Upper lobe of left lung (tissue), 6 donors: ENCODE results near the gene CDCA5. TPM values are rescaled to one million over a fixed set of nuclear protein-coding genes. Genes with fewer than 3 reads are reported as not detected.

ENCODE experiments used
- ATAC-seq, 2 donors: fragments of 200-7000 bp; cut with Tn5 transposase; one replicate each; pipeline ENCODE4 v1.9.1; 2022; ENCODE audit warnings: mild to moderate bottlenecking in 2 of 2, moderate library complexity in 2 of 2; ENCODE audit not compliant: low FRiP score in 2 of 2
- DNase-seq, 2 donors: peaks; one replicate each; pipeline ENCODE4 v3.0.0-alpha.2; 2019 to 2020
- H3K27ac ChIP-seq, 4 donors: fragments of 200-600 bp; sonication (generic); one replicate each; pipeline ENCODE4 v1.5.1; 2016 to 2019
- H3K27me3 ChIP-seq, 4 donors: fragments of 200-600 bp; sonication (generic); one replicate each; pipeline ENCODE4 v1.5.1; 2017 to 2019
- H3K36me3 ChIP-seq, 4 donors: fragments of 200-600 bp; sonication (generic); one replicate each; pipeline ENCODE4 v1.5.1; 2016 to 2019
- H3K4me1 ChIP-seq, 4 donors: fragments of 200-600 bp; sonication (generic); one replicate each; pipeline ENCODE4 v1.5.1; 2018 to 2019
- H3K4me3 ChIP-seq, 4 donors: fragments of 200-600 bp; sonication (generic); one replicate each; pipeline ENCODE4 v1.5.1; 2017 to 2019; ENCODE audit warnings: mild to moderate bottlenecking in 2 of 4, moderate library complexity in 1 of 4
- H3K9me3 ChIP-seq, 4 donors: fragments of 200-600 bp; sonication (generic); one replicate each; pipeline ENCODE4 v1.5.1; 2018 to 2019
- EP300 ChIP-seq, 4 donors: sonication (generic); formaldehyde crosslinking; IDR thresholded peaks; one replicate each; pipeline ENCODE4 v1.5.1; 2017; ENCODE audit warnings: antibody characterized with exemption in 4 of 4, control low read depth in 2 of 4
- POLR2A ChIP-seq, 4 donors: fragments of 450-650 bp; IDR thresholded peaks; one replicate each; pipeline ENCODE4 v1.5.1; 2016 to 2017; ENCODE audit warnings: antibody characterized with exemption in 4 of 4, mild to moderate bottlenecking in 2 of 4
- POLR2AphosphoS5 ChIP-seq, 2 donors: sonication (generic); formaldehyde crosslinking; IDR thresholded peaks; one replicate each; pipeline ENCODE4 v1.5.1; 2017; ENCODE audit warnings: antibody characterized with exemption in 2 of 2
- WGBS, 2 donors: methylation state at CpG; one replicate each; pipeline ENCODE4 v1.1.5; 2017 to 2018; 5-methylcytosine and 5-hydroxymethylcytosine counted together
- total RNA-seq, 6 donors: library from RNA; depleted of rRNA in 4 of 6; stranded (reverse); fragments of >200 nt in 4 of 6; gene quantifications; one replicate each; pipeline versions ENCODE4 v1.1.0 to v1.2.1, GENCODE V29; 2016 to 2021
- TF ChIP-seq, protein P1 (sequence below), 6 experiments: fragments of 450-650 bp in 4 of 6; fragments of 200-600 bp in 2 of 6; sonication (generic) in 2 of 6; IDR thresholded peaks; one replicate each; pipeline ENCODE4 v1.5.1; 2016 to 2019; ENCODE audit warnings: antibody characterized with exemption in 6 of 6
- donor health status: DM: no; HTN: no; CAD: no; lungs with moderate emphysema.
- donor health status: DM: no; HTN: yes; CAD: no; lungs with severe emphysema.

CDCA5 gene
- total RNA-seq, 6 donors from 2014 or later, result 1.0 to 4.4 (median 1.8) TPM

DNA sequence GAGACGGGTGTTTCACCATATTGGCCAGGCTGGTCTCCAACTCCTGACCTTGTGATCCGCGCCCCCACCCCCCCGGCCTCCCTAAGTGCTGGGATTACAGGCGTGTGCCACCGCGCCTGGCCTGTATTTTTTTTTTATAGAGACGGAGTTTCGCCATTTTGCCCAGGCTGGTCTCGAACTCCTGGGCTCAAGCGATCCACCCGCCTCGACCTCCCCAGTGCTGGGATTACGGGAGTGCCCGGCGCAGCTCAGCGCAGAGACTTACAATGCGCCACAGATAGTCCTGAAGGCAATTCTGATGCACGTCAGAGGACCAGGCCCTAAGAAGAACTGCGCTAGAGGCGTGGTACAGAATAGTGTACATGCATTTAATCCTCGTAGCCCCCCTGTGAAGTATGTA, 11.6 kb upstream of the CDCA5 start:
- Histone ChIP-seq H3K27me3 (no peaks in the 10 kb centered on the region), H3K27ac (peak overlapping the region in 3 of 4 donors; percentile 88 to 93 (median 89)), H3K36me3 (peaks cover 0 to 14% (median 3%) of the 10 kb centered on the region in 4 donors), H3K4me1 (peaks cover 14 to 22% (median 16%) of the 10 kb centered on the region in 4 donors), H3K4me3 (peak overlapping the region in 3 of 4 donors; percentile 78 to 86 (median 79)), H3K9me3 (peaks cover 0 to 4% (median 0%) of the 10 kb centered on the region in 4 donors)
- ATAC-seq, result no peak
- 78 to 80% methylated on average over 22 of the region's 22 CpGs for WGBS, 2 donors
- no peak for TF ChIP-seq EP300 (IDR thresholded peaks at IDR 0.05)
- TF ChIP-seq POLR2A (IDR thresholded peaks at IDR 0.05), result no peak
- TF ChIP-seq POLR2AphosphoS5 (IDR thresholded peaks at IDR 0.05), result no peak
- TF ChIP-seq, protein P1, sequence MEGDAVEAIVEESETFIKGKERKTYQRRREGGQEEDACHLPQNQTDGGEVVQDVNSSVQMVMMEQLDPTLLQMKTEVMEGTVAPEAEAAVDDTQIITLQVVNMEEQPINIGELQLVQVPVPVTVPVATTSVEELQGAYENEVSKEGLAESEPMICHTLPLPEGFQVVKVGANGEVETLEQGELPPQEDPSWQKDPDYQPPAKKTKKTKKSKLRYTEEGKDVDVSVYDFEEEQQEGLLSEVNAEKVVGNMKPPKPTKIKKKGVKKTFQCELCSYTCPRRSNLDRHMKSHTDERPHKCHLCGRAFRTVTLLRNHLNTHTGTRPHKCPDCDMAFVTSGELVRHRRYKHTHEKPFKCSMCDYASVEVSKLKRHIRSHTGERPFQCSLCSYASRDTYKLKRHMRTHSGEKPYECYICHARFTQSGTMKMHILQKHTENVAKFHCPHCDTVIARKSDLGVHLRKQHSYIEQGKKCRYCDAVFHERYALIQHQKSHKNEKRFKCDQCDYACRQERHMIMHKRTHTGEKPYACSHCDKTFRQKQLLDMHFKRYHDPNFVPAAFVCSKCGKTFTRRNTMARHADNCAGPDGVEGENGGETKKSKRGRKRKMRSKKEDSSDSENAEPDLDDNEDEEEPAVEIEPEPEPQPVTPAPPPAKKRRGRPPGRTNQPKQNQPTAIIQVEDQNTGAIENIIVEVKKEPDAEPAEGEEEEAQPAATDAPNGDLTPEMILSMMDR (IDR thresholded peaks at IDR 0.05), result no peak
- peak in 1 of 2 donors; percentile 58 for DNase-seq

DNA sequence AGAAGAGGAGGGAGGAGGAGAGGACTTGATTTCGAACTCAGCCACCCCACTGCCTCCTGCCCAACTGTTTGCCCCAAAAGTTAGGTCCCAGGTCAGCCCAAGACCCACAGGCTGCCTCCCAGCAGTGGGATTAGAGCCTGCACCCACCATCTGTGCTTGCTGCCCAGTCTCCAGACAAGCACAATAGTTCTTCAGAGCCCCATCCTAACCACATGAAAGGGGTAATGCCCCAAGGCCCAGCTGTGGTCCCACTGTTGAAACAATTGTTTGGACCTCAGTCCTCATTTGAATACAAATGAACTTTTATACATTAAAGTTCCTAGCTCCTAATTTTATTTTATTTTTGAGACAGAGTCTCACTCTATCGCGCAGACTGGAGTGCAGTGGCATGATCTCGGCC, 6.8 kb upstream of the CDCA5 start:
- no peak for TF ChIP-seq POLR2AphosphoS5 (IDR thresholded peaks at IDR 0.05)
- TF ChIP-seq, protein P1 (IDR thresholded peaks at IDR 0.05), result no peak
- no peak for TF ChIP-seq POLR2A (IDR thresholded peaks at IDR 0.05)
- TF ChIP-seq EP300 (IDR thresholded peaks at IDR 0.05), result no peak
- no peaks in the 10 kb centered on the region for H3K9me3 ChIP-seq
- no peak overlapping the region for H3K4me3 ChIP-seq
- no peak for ATAC-seq
- no peak overlapping the region for H3K27ac ChIP-seq
- peaks cover 2 to 5% (median 2%) of the 10 kb centered on the region in 4 donors for H3K4me1 ChIP-seq
- WGBS, 2 donors, result 90 to 99% methylated on average over 4 of the region's 4 CpGs
- H3K27me3 ChIP-seq, result no peaks in the 10 kb centered on the region
- peaks cover 8 to 40% (median 33%) of the 10 kb centered on the region in 4 donors for H3K36me3 ChIP-seq
- no peak for DNase-seq

DNA sequence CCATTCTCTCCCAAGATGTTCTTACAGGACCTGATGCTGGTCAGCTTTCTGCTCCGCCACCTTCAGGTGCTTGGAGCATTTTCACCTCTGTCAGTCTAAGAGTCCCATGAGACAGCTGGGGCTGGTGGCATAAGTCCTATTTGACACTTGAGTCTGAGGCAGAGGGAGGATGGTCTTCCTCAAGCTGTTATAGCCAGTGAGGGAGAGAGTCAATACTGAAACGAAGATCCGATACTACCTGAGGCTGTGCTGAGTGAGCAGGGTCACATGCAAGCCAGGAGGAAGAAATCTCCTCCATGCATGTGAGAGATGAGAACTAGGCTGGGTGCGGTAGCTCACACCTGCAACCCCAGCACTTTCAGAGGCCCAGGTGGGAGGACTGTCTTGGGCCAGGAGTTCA, 5.8 kb upstream of the CDCA5 start:
- TF ChIP-seq POLR2AphosphoS5 (IDR thresholded peaks at IDR 0.05), result no peak
- no peak for TF ChIP-seq EP300 (IDR thresholded peaks at IDR 0.05)
- TF ChIP-seq, protein P1 (IDR thresholded peaks at IDR 0.05), result no peak
- TF ChIP-seq POLR2A (IDR thresholded peaks at IDR 0.05), result no peak
- no peaks in the 10 kb centered on the region for H3K9me3 ChIP-seq
- peaks cover 8 to 11% (median 11%) of the 10 kb centered on the region in 4 donors for H3K4me1 ChIP-seq
- no peaks in the 10 kb centered on the region for H3K27me3 ChIP-seq
- H3K27ac ChIP-seq, result no peak overlapping the region
- H3K4me3 ChIP-seq, result no peak overlapping the region
- no peak for ATAC-seq
- 88 to 94% methylated on average over 4 of the region's 4 CpGs for WGBS, 2 donors
- no peak for DNase-seq
- peaks cover 8 to 46% (median 33%) of the 10 kb centered on the region in 4 donors for H3K36me3 ChIP-seq

DNA sequence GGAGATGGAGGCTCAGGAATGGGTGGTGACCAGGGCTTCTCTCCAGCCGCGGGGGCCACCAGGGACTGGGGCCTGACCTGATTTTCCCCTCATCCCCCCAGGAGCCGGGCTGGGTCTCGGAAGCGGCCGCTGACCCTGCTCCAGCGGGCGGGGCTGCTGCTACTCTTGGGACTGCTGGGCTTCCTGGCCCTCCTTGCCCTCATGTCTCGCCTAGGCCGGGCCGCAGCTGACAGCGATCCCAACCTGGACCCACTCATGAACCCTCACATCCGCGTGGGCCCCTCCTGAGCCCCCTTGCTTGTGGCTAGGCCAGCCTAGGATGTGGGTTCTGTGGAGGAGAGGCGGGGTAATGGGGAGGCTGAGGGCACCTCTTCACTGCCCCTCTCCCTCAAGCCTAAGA, 4.0 kb upstream of the CDCA5 start:
- DNase-seq (peak in 1 of 2 donors; percentile 77), ATAC-seq (no peak)
- Histone ChIP-seq H3K4me3 (no peak overlapping the region), H3K4me1 (peaks cover 15 to 24% (median 19%) of the 10 kb centered on the region in 4 donors), H3K27ac (no peak overlapping the region), H3K36me3 (peaks cover 8 to 46% (median 33%) of the 10 kb centered on the region in 4 donors), H3K27me3 (no peaks in the 10 kb centered on the region), H3K9me3 (no peaks in the 10 kb centered on the region)
- 90 to 95% methylated on average over 2 to 15 of the region's 15 CpGs for WGBS, 2 donors
- TF ChIP-seq, protein P1 (IDR thresholded peaks at IDR 0.05), result no peak
- TF ChIP-seq POLR2A (IDR thresholded peaks at IDR 0.05), result no peak
- TF ChIP-seq POLR2AphosphoS5 (IDR thresholded peaks at IDR 0.05), result no peak
- no peak for TF ChIP-seq EP300 (IDR thresholded peaks at IDR 0.05)

DNA sequence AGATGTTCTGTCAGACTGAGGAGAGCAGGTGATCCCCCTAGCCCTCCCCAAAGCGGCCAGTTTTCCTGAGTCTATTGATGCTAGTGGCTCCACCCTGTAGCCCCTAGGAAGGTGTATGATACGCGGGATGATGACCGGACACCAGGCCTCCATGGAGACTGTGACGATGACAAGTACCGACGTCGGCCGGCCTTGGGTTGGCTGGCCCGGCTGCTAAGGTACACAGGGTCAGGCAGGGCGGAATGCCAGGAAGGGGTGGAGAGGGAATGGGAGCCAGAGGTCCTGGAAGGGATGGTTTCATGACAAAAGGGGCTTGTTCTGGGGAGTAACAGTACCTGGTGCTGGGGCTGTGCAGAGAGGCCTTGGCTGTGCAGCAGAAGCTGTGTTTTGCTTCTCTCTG, 3.4 kb upstream of the CDCA5 start:
- no peak for ATAC-seq
- no peaks in the 10 kb centered on the region for H3K9me3 ChIP-seq
- no peak for TF ChIP-seq POLR2AphosphoS5 (IDR thresholded peaks at IDR 0.05)
- TF ChIP-seq POLR2A (IDR thresholded peaks at IDR 0.05), result no peak
- TF ChIP-seq, protein P1 (IDR thresholded peaks at IDR 0.05), result no peak
- no peak for TF ChIP-seq EP300 (IDR thresholded peaks at IDR 0.05)
- H3K27me3 ChIP-seq, result no peaks in the 10 kb centered on the region
- H3K4me1 ChIP-seq, result peaks cover 15 to 24% (median 19%) of the 10 kb centered on the region in 4 donors
- peaks cover 8 to 46% (median 33%) of the 10 kb centered on the region in 4 donors for H3K36me3 ChIP-seq
- 82 to 91% methylated on average over 6 to 11 of the region's 11 CpGs for WGBS, 2 donors
- no peak overlapping the region for H3K4me3 ChIP-seq
- H3K27ac ChIP-seq, result no peak overlapping the region
- DNase-seq, result peak in 1 of 2 donors; percentile 59
